Muscle layer of duodenum (tissue), 2 donors: ENCODE results near the gene MOGAT2.
"Not testable (repeated sequence)": the region's sequence is repeated elsewhere in the genome, so short reads cannot be mapped to it uniquely, and the experiment has no call there.

Experiments
- H3K27ac ChIP-seq: one replicate; pipeline ENCODE4 v1.7.0; 2013; ENCODE audit warnings: mild to moderate bottlenecking, low read length
- H3K27me3 ChIP-seq: one replicate; pipeline ENCODE4 v1.7.0; 2013; ENCODE audit warnings: low read depth, mild to moderate bottlenecking, control low read depth, low read length
- H3K36me3 ChIP-seq, 2 donors: one replicate each; pipeline ENCODE4 v1.7.0; 2013; ENCODE audit warnings: low read length in 2 of 2, control low read depth in 1 of 2, mild to moderate bottlenecking in 1 of 2; ENCODE audit not compliant: insufficient read depth in 2 of 2, control insufficient read depth in 1 of 2
- H3K4me1 ChIP-seq, 2 donors: one replicate each; pipeline ENCODE4 v1.7.0; 2013; ENCODE audit warnings: low read length in 2 of 2, mild to moderate bottlenecking in 2 of 2, control low read depth in 1 of 2, moderate library complexity in 1 of 2; ENCODE audit not compliant: insufficient read depth in 2 of 2, control insufficient read depth in 1 of 2
- H3K4me3 ChIP-seq, 2 donors: one replicate each; pipeline ENCODE4 v1.7.0; 2013; ENCODE audit warnings: low read length in 2 of 2, low read depth in 1 of 2, mild to moderate bottlenecking in 1 of 2
- H3K9me3 ChIP-seq, 2 donors: one replicate each; pipeline ENCODE4 v1.7.0; 2013; ENCODE audit warnings: low read length in 2 of 2, control low read depth in 1 of 2, mild to moderate bottlenecking in 1 of 2; ENCODE audit not compliant: control insufficient read depth in 1 of 2
- donor health status: healthy.

Gene MOGAT2

DNA sequence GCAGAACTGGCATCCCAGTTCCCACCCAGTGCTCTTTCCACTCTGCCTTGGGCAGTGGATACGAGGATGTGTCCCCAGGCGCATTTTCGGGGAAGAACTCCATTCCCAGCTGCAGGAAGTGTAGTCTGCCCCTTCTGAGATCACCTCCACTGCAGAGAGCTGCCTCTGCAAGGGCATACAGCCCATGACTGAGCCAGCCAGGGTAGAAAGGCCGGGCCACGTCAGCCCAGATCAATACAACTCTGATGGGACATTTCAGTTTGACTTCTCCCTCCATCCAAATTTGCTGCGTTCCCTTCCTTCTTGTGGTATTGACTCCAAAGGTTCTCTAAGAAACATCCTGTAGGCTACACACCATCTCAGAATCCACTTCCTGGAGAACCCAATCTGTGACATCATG is 19.7 kb downstream of the MOGAT2 start:
- no peaks in the 10 kb centered on the region for H3K4me1 ChIP-seq
- no peaks in the 10 kb centered on the region for H3K9me3 ChIP-seq
- no peaks in the 10 kb centered on the region for H3K27me3 ChIP-seq
- no peaks in the 10 kb centered on the region for H3K36me3 ChIP-seq
- H3K27ac ChIP-seq, result no peak overlapping the region
- H3K4me3 ChIP-seq, result no peak overlapping the region

DNA sequence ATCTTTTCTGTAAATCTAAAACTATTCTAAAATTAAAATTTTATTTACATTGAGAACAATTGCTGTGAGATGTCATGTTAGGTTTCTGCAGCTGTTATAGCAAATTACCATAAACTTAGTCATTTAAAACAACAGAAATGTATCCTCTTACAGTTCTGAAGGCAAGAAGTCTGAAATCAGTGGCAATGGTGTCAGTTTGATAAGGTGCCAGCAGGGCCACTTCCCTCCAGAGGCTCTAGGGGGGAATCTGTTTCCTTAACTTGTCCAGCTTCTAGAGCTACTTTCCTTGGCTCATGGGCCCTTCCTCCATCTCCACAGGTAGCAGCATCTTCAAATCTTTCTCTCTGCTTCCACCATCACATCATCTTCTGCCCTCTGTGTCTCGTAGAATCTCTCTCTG is 23.0 kb downstream of the MOGAT2 start:
- Histone ChIP-seq H3K27me3 (no peaks in the 10 kb centered on the region), H3K9me3 (no peaks in the 10 kb centered on the region), H3K36me3 (no peaks in the 10 kb centered on the region), H3K4me3 (no peak overlapping the region), H3K27ac (no peak overlapping the region), H3K4me1 (no peaks in the 10 kb centered on the region)

DNA sequence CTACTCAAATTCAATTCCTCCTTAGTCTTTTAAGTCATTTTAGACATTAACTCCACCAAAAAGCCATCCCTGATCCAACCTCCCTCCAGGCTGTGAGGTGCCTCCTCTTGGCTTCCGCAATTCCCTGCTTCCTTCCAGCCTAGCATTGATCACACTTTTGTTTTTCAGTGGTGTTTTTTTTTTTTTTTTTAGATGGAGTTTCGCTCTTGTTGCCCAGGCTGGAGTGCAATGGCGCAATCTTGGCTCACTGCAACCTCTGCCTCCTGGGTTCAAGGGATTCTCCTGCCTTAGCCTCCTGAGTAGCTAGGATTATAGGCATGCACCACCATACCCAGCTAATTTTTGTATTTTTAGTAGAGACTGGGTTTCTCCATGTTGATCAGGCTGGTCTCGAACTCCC is 25.5 kb downstream of the MOGAT2 start:
- H3K9me3 ChIP-seq, H3K4me1 ChIP-seq, H3K4me3 ChIP-seq, H3K36me3 ChIP-seq, H3K27me3 ChIP-seq, H3K27ac ChIP-seq: not testable (repeated sequence)

DNA sequence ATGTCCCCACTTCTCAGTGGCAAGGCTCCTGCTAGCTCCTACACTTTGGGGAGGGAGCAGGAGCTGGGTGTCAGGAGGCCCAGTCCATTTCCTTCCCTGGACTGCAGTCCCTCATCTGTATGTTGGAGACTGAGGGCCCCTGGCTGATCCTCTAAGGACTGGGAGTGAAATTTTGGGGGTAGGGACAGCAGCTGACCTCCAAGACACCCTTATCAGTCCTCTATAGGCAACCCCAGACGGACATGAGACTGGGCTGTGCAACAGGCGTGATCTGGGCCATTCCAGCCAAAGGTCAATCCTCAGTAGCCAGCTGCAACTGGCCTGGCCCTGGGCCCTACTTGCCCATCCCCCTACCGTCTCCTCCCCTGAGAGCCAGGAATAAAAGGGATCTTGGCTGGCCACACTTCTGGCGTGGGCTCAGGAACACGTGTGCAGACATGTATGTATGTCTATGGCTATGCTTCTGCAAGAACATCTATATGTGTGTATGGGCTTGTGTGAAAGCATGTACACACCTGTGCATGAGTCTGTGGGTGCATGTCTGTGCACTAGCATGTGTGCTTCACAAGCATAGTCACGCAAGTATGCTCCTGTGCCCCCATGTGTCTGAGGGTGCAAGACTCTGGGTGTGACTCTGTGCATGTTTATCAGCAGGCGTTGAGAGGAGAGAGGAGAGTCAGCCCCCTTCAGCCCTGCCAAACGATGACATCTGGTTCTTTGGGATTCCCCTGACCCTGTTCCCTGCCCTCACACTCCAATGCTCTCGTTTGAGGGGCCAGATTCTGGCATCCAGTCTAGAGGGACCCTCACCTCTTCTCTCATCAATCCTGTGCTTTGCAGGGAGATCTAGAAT is 26.3 kb downstream of the MOGAT2 start:
- Histone ChIP-seq H3K4me1 (no peaks in the 10 kb centered on the region), H3K9me3 (no peaks in the 10 kb centered on the region), H3K4me3 (no peak overlapping the region), H3K27me3 (no peaks in the 10 kb centered on the region), H3K27ac (no peak overlapping the region), H3K36me3 (no peaks in the 10 kb centered on the region)

DNA sequence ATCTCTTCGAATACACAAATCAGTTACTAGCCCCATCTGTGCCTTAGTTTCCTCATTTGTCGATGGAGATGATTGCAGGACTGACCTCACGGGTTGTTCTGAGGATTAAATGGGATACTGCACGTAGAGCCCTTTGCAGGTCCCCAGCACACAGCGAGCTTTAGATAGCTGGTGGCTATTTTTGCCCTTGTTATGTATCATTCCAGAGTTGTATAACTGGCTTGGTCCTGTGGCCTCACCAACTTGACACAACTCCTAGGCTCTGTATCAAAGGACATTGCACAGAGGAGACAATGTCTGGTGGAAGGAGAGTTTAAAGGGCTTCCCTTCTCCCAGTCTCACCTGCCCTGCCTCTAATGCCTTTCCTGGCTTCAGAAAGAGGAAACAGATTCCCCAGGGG is 28.2 kb downstream of the MOGAT2 start:
- Histone ChIP-seq H3K4me1 (no peaks in the 10 kb centered on the region), H3K4me3 (no peak overlapping the region), H3K9me3 (no peaks in the 10 kb centered on the region), H3K27me3 (no peaks in the 10 kb centered on the region), H3K36me3 (no peaks in the 10 kb centered on the region), H3K27ac (no peak overlapping the region)

DNA sequence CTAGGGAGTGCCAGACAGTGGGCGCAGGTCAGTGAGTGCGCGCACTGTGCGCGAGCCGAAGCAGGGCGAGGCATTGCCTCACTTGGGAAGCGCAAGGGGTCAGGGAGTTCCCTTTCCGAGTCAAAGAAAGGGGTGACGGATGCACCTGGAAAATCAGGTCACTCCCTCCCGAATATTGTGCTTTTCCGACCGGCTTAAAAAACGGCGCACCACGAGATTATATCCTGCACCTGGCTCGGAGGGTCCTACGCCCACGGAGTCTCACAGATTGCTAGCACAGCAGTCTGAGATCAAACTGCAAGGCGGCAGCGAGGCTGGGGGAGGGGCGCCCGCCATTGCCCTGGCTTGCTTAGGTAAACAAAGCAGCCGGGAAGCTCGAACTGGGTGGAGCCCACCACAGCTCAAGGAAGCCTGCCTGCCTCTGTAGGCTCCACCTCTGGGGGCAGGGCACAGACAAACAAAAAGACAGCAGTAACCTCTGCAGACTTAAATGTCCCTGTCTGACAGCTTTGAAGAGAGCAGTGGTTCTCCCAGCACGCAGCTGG is 31.2 kb downstream of the MOGAT2 start:
- not testable (repeated sequence) for H3K4me1 ChIP-seq, H3K27ac ChIP-seq, H3K9me3 ChIP-seq, H3K27me3 ChIP-seq, H3K36me3 ChIP-seq, H3K4me3 ChIP-seq

DNA sequence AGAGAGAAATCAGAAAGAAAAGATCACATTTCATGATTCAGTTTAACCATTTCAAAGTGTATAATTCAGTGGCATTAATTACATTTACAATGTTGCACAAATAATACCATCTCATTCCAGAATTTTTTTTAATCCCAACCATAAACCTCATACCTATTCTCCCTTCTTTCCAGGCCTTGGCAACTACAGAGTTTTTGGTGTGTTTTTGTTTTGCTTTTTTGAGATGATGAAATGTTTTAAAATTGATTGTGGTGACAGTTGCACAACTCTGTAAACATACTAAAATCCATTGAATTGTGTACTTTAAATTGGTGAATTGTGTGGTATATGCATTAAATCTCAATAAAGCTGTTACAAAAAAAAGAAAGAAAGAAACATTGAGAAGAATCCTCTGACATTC is 37.3 kb downstream of the MOGAT2 start:
- H3K27me3 ChIP-seq, result not testable (repeated sequence)

DNA sequence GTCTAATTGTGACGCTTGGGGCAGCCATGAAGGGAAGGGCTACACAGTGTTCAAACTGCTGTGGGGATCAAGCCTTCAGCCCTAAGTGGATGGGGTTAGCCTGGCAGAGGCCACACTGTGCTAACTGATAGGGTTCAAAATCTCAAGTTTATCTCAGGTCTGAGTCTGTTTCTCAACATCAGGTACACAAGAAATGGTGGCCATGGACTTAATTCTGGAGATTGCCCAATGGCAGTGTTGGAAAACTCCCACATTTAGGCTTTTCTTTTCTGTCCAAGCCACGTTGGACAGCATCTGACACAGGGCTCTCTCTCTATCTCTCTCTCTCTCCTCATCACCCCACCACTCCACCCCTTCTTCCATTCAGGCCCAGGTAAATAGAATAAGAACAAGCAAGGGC is 40.0 kb downstream of the MOGAT2 start:
- Histone ChIP-seq H3K4me3 (no peak overlapping the region), H3K9me3 (no peaks in the 10 kb centered on the region), H3K27ac (no peak overlapping the region), H3K27me3 (no peaks in the 10 kb centered on the region), H3K4me1 (no peaks in the 10 kb centered on the region), H3K36me3 (no peaks in the 10 kb centered on the region)

More for the DNA sequence above, 37.3 kb downstream of the MOGAT2 start:
- not testable (repeated sequence) for H3K4me3 ChIP-seq, H3K27ac ChIP-seq, H3K4me1 ChIP-seq, H3K9me3 ChIP-seq, H3K36me3 ChIP-seq

DNA sequence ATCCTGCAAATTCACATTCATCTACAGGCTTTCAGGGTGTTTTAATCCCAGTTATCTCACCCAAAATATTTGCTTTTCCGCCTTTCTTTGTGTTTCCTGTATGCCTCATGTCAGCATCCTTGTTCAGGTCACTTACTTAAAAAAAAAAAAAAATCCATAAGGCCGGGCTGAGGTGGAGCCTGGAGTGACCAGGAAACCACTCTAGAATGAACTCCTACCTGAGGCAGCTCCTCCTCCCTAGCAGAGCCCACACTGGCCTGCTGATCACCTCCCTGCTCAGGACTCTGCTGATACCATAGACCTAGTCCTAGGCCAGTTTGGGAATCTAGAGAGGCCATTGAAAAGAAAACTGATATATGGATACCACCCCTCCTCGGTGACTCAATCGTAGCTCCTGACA is 42.2 kb downstream of the MOGAT2 start:
- no peaks in the 10 kb centered on the region for H3K9me3 ChIP-seq
- H3K27ac ChIP-seq, result no peak overlapping the region

DNA sequence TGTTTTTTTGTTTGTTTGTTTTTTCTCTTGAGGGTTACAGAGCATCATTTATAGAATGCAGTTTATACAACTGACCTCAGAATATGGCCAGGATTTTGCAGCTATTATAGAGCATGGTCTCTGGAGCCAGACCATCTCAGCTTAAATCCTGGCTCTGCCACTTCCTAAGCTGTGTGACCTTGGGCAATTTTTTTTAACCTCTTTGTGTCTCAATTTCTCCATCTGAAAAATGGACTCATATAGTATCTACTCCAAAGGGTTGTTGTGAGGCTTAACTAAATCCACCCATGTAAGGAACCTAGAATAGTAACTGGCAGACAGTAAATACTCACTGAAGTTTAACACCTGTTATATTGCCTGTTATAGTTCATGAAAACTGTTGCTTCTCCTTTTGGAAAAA is 42.6 kb downstream of the MOGAT2 start:
- Histone ChIP-seq H3K4me1 (no peaks in the 10 kb centered on the region), H3K36me3 (no peaks in the 10 kb centered on the region), H3K27me3 (no peaks in the 10 kb centered on the region), H3K27ac (no peak overlapping the region), H3K4me3 (no peak overlapping the region), H3K9me3 (no peaks in the 10 kb centered on the region)

More for the DNA sequence above, 42.2 kb downstream of the MOGAT2 start:
- Histone ChIP-seq H3K4me3 (no peak overlapping the region), H3K27me3 (no peaks in the 10 kb centered on the region), H3K4me1 (no peaks in the 10 kb centered on the region), H3K36me3 (no peaks in the 10 kb centered on the region)

DNA sequence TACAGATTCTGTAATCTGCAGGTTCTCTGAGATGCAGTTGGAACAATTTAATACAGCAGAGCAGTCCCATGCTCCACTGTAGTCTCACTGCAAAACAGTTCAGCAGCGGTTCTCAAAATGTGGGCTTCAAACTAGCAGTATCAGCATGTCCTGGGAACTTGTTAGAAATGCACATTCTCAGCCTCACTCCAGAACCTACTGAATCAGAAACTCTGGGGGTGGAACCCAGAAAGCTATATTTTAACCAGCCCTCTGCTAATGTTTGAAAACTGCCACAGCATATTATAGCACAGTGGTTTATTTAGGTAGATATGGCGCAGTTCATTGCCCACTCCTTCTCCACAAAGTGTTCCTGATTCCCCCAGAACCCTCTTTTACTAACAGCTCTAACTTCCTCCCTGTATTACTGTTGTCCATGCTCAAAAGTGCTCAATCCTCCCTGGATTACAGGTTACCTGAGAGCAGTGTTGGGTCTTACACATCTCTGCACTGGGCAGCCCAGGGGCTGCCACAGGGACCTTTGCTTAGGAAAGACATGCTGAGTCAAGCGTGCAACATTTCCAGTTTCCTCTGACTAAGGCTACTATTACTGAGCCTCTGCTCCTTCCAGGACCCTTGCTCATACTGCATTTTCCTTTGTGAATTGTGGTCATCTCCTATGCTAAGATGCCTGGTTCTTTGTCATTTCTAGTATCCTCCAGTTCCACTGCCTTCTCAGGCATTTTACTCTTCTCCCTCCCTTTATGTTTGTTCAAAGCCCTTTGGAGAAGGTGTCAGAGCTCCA is 43.3 kb downstream of the MOGAT2 start:
- Histone ChIP-seq H3K27ac (no peak overlapping the region), H3K4me3 (no peak overlapping the region), H3K36me3 (no peaks in the 10 kb centered on the region), H3K9me3 (no peaks in the 10 kb centered on the region), H3K27me3 (no peaks in the 10 kb centered on the region), H3K4me1 (no peaks in the 10 kb centered on the region)
